Fibroblast of lung (primary cell): ENCODE measurements around the gene TTC1.
"Not testable (repeated sequence)": the region's sequence is repeated elsewhere in the genome, so short reads cannot be mapped to it uniquely, and the experiment has no call there.

ENCODE experiments used
- CTCF ChIP-seq, 2 donors: IDR thresholded peaks in 1 of 2; conservative IDR thresholded peaks in 1 of 2; 1 replicate in 1 of 2; 2 replicates in 1 of 2; pipeline ENCODE4 v1.5.1; 2011 to 2012; ENCODE audit warnings: low read length in 2 of 2, control low read depth in 1 of 2, inconsistent platforms in 1 of 2, low read depth in 1 of 2, mild to moderate bottlenecking in 1 of 2
- EZH2 ChIP-seq: IDR thresholded peaks from 2 replicates; pipeline ENCODE4 v1.5.1; 2012; ENCODE audit warnings: low read length, control low read depth, mild to moderate bottlenecking; ENCODE audit errors: missing control alignments

GRCh38 chr5:160014197-160014596 is 5.3 kb downstream of the TTC1 start:
- TF ChIP-seq EZH2; CTCF (conservative IDR thresholded peaks at IDR 0.05 in 1 of 2, IDR thresholded peaks at IDR 0.05 in 1 of 2; ENCODE audit: low read depth in 1 of 2, low read length in 2 of 2): not testable (repeated sequence)
